G401 (cell line): ENCODE measurements around the gene MYL5. TPM values are rescaled to one million over a fixed set of nuclear protein-coding genes. Genes with fewer than 3 reads are reported as not detected.
"Not testable (repeated sequence)": the region's sequence is repeated elsewhere in the genome, so short reads cannot be mapped to it uniquely, and the experiment has no call there.

Experiments used
- DNase-seq: peaks from one replicate; pipeline ENCODE4 v3.0.0-alpha.2; 2015; ENCODE audit warnings: low spot score
- in situ Hi-C: cut with HindIII; loops from 2 replicates; pipeline ENCODE4 v1.10.0; 2016; ENCODE audit warnings: low sequenced_read_pairs, mixed read lengths
- total RNA-seq: library from RNA; depleted of rRNA; stranded (reverse); fragments of >200 nt; shearing (Covaris generic); gene quantifications from 2 replicates; pipeline ENCODE4 v1.2.3, GENCODE V29; 2014

MYL5 gene
- total RNA-seq, 1 experiment from 2014 or later, result 4.5 TPM

GRCh38 chr4:680928-681645, 6.7 kb downstream of the MYL5 start:
- DNase-seq, result no peak
- in situ Hi-C loops, result no loop called here

DNA sequence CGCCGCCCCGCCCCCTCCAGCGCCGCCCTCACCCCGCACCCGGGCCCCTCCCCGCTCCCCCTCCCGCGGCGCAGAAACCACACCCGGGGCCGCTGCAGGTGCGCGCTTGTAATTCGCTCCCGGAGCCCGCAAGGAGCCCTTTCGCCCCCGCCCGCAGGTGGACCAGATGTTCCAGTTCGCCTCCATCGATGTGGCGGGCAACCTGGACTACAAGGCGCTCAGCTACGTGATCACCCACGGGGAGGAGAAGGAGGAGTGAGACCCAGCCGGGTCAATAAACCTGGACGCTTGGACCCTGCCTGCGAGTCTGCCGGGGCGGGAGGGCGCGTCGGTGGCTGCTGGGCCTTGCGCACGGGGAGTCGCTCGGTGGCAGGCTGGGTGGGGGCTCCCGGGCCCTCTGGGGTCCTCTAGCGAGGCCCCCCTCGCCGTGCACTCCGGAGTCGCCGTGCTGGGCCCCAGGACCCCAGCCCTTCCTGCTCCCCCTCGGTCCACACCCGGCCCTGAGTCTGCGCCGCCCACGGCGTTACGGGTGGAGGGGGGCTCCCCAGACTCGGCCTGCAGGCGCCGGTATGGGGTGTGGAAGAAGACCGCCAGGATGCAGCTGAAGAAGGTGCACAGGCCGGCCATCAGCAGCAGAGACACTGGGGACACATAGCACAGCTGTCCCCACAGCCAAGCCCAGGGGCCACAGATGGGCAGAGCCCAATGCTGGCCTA, 7.6 kb downstream of the MYL5 start:
- in situ Hi-C loops, result no loop called here
- DNase-seq, result no peak

DNA sequence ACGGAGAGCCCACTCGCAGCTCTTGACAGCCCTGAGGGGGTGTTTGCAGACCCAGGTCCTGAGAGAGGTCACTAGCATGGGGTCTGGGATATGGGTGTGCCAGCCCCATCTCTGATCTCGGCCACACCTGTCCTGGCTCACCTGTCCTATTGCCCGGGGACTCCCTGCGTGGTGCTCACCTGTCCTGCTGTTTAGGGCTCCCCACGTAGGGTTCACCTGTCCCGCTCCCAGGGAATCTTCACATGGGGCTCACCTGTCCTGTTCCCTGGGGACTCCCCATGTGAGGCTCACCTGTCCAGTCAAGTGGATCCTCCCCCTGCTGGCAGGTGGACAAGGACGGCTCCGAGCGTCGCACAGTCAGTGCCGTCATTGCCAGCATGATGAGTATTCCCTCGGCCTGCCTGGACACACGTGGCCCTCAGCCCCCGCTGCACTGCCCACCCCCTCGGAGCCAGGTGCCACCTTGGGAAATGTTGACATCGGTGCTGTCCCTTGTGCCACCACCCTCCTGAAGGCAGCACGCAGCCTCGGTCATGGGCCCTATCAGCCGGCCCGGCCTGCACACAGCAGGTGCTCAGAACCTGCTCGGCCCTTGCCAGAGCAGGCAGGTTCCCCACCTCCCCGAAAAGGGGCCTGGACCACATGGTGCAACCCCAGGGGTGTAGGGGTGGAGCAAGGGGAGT, 8.3 kb downstream of the MYL5 start:
- DNase-seq, result no peak
- in situ Hi-C loops, result no loop called here

DNA sequence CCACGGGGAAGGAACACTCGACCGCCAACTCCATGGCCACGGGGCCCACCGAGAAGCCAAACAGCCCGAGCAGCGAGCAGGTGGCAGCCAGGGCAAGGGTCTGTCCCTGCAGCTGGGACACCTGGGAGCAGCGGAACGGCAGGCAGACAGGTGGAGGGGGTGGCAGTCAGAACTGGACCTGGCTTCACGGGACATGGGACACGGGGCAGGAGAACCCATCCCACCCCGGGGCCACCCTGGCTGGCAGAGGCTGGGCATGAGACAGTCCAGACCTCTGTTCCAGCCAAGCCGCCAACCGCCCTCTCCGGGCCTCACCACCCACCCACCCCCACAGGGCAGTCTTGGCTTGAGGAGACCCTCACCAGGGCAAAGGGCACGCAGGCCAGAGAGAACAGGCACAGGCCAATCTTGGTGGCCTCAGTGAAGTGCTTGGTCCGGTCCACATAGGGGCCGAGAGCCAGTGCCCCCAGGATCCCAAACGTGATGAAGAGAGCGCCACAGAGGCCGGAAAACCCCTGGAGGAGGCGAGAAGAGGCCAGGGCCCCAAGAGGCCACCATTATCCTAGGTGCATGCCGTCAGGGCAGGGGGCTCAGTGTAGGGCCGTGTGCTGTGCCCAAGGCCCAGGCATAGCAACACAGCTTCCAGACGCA, 9.0 kb downstream of the MYL5 start:
- in situ Hi-C loops, result no loop called here
- DNase-seq, result no peak

DNA sequence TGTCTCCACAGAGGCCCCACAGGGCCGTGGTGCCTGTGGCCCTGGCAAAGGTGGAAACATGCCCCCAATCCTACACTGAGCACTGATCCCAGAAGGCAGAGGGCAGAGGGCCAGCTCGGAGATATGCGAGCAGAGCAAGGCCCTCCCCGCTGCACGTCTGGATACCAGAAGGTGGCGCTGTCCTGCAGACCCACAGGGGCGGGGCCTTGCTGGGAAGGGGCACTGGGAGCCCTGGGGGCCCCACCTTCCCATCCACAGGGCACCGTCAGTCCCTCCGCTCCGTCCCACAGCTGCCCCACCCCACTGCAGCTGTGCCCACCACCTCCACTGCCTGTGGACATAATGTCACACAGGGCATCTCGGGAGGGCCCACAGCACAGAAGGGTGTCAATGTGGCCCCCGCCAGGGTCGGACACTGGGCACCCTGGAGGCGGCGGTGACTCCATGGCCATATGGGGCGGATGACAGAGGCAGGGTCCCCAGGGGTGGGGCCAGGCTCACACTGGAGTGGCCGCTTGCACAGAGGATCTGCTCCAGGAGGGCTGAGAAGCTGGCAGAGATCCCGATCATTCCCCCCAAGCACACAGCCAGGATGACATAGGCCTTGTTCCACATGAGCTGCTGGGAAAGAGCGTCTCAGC, 9.8 kb downstream of the MYL5 start:
- DNase-seq, result peak; percentile 67

DNA sequence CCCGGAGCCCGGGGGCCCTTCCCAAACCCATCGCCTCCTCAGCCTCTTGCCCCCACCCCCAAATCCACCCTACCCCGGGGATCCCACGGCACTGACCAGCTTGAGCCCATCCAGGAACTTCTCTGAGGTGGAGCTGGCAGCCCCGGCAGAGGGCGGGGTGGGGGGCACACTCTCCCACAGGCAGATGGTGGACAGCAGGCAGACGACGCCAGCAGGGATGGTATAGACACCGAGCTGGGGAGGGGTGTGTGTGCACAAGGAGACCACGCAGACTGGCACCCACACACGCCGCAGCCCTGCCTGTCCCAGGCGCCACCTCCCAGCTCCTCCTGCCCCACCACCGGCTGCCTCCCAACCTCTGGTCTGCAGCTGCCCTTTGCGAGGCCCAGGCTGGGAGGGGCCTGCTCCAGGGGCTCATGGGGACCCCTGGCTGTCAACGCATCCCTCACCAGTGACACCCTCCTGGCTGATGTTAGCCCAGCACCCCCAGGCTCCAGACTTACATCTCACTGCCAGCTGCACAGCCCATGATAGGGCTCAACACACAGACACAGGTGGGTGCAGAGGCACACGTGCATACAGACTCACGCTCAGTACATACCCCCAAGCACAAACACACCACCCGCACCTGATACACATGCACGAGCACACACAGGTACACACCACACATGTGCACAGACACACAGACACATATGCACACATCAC, 10.4 kb downstream of the MYL5 start:
- DNase-seq, result no peak
- in situ Hi-C loops, result no loop called here

More for the DNA sequence above, 9.8 kb downstream of the MYL5 start:
- in situ Hi-C loops, result no loop called here

DNA sequence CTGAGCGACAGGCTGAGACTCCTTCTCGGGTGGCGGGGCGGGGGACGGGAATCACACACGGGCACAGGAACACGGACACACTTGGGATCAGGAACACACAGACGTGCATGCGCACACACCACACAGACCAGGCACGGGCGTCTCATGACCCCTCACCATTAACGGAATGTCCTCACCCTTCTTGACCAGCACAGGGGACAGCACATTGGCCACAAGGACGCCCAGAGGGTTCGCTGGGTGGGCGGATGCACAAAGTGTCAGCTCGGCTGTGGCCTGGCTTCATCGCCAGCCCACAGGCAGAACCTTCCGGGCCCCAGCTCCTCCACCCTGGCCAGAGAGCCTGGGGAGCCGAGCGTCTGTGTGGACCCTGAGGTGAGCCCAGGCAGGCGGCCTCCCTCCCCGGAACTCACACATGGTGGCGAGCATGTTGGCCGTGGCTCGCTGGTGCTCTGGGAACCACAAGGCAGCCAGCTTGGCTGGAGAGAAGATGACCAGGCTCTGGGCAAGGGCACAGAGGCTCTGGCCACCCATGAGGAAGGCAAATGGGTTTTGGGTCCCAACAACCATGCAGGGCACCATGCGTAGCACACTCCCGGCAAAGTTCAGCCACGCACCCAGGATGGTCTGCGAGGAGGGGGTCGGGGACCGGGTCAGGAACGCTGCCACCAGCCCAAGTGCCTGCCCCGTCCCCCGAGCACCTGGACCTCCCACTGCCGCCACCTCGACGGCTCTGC, 11.5 kb downstream of the MYL5 start:
- in situ Hi-C loops, result no loop called here
- DNase-seq, result no peak

DNA sequence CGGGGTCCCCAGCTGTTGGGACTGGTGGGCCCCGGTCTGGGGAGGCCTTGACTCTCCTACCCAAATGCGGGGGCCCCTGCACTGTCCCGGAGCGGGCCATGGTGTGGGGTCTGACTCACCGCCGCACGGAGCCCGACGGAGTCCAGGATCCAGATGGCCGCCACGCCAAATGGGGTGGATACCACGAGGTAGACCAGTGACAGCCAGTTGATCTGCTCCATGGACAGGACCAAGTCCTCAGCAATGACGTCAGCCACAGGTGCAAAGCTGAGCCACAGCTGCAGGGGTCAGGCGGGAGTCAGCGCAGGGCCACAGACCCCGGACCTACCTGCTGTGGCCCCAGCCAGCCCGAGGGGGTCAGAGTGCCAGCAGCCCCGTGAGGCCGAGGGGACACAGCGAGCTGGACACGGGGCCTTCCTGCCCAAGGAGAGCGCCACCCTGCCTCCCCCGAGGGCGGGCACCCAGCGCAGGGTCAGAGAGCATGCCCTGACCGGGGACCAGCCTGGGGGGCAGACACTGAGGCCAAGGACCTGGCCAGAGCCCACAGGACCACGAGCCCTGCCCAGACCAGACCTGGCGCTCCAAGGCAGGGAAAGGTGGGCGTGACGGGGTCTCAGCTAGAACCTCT, 12.2 kb downstream of the MYL5 start:
- in situ Hi-C loops, result no loop called here
- no peak for DNase-seq

GRCh38 chr4:687048-687970, 13.0 kb downstream of the MYL5 start:
- DNase-seq, result no peak
- in situ Hi-C loops, result no loop called here

- in situ Hi-C loops, result no loop called here
- peak; percentile 34 for DNase-seq
Observed at GRCh38 chr4:687971-688853, 13.9 kb downstream of the MYL5 start.

GRCh38 chr4:688854-689681, 14.7 kb downstream of the MYL5 start, which contains the start of gene SLC49A3:
Gene SLC49A3 (minus strand): TSS chr4:689151. CDS start chr4:689127, 24 bp downstream.
- in situ Hi-C loops, result no loop called here

DNA sequence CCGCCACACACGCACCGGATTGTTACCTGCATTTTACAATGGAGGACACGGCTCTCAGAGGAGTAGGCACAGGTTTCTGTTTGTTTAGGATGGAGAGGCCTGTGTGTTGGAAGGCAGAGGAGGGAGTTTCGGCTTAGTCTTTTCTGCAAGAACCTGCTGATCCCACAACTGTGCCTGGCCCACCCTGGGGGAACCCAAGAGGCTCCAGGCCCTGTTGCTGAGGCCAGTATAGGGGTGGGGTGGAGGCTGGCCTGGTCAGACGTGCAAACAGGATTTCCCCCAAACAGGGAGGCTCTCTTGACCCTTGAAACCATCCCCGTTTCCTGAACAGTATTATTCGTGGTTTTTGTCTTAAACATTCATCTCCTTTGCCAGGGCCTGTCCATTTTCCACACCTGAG, 15.4 kb downstream of the MYL5 start:
- no peak for DNase-seq
- in situ Hi-C loops, result no loop called here

More at GRCh38 chr4:688854-689681, 14.7 kb downstream of the MYL5 start, which contains the start of gene SLC49A3:
- no peak for DNase-seq

- in situ Hi-C loops, result no loop called here
- no peak for DNase-seq
Observed at GRCh38 chr4:692771-693554, 18.6 kb downstream of the MYL5 start.

DNA sequence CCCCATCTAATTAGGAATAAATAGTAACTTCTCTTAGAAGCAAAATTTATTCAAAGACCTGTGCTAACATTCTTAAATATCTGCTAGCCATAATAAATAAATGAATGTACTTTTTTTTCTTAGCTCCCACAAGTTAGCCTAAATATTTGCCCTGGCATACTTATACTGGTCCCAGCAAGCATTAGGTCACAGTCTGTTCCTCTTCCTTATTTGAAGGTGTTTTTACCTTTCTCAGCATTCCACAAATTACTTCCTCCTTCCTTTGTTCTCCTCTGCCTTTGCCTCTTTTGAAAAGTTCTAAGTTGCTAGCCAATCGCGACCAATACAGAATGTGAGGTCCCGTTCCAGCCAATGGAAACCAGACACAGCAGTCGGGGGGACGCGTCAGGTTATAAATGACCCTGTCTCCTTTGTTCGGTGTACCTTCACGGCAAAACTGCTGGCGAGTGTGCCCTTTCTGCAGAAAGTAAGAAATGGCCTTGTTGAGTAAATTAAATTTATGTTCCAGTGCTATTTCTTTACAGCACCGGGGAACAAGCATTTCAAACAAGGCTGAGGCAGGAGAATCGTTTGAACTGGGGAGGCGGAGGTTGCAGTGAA, 20.1 kb downstream of the MYL5 start:
- in situ Hi-C loops, DNase-seq: not testable (repeated sequence)
